GM18867 (cell line): Measurements from ENCODE around the gene SCN1B.
"Not testable (repeated sequence)": the region's sequence is repeated elsewhere in the genome, so short reads cannot be mapped to it uniquely, and the experiment has no call there.

ENCODE experiments used
- ATAC-seq: cut with Tn5 transposase; IDR thresholded peaks from one replicate; pipeline ENCODE4 v1.9.1; 2021; ENCODE audit warnings: mild to moderate bottlenecking, moderate library complexity; ENCODE audit not compliant: unreplicated experiment

The SCN1B gene

GRCh38 chr19:35000647-35001501, 29.4 kb upstream of the SCN1B start:
- ATAC-seq = no peak

GRCh38 chr19:35002037-35002535, 28.2 kb upstream of the SCN1B start:
- no peak for ATAC-seq

- no peak for ATAC-seq
These were observed 25.6 kb upstream of the SCN1B start for GRCh38 chr19:35004517-35005255.

- no peak for ATAC-seq
These were observed 24.9 kb upstream of the SCN1B start for GRCh38 chr19:35005256-35005977.

- not testable (repeated sequence) for ATAC-seq
These were observed 24.3 kb upstream of the SCN1B start for GRCh38 chr19:35006007-35006341.

- no peak for ATAC-seq
These were observed 23.8 kb upstream of the SCN1B start for GRCh38 chr19:35006342-35006998.

GRCh38 chr19:35006999-35007365, 23.3 kb upstream of the SCN1B start:
- no peak for ATAC-seq

DNA sequence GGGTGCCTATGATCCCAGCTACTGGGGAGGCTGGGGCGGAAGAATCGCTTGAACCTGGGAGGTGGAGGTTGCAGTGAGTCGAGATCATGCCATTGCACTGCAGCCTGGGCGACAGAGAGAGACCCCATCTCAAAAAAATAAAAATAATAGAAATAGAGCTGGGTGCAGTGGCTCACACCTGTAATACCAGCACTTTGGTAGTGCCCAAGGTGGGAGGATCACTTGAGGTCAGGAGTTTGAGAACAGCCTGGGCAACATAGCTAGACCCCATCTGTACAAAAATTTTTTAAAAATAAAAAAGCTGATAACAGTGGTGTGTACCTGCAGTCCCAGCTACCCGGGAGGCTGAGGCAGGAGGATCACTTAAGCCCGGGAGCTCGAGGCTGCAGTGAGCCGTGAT, 22.8 kb upstream of the SCN1B start:
- not testable (repeated sequence) for ATAC-seq

DNA sequence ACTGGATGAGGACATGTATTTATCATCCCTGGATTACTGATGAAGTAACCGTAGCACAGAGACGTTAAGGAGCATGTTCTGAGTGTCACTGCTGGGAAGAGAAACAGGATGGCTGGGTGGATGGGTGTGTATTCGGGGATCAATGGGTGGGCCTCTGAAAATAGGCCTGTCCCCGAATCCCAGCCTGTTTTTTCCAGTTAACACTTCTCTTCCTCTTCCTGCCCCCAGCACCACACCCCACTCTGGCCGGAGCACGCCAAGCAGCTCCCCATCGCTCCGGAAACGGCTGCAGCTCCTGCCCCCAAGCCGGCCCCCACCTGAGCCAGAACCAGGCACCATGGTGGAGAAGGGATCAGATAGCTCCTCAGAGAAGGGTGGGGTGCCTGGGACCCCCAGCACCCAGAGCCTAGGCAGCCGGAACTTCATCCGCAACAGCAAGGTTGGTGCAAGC, 21.4 kb upstream of the SCN1B start:
- ATAC-seq = no peak

DNA sequence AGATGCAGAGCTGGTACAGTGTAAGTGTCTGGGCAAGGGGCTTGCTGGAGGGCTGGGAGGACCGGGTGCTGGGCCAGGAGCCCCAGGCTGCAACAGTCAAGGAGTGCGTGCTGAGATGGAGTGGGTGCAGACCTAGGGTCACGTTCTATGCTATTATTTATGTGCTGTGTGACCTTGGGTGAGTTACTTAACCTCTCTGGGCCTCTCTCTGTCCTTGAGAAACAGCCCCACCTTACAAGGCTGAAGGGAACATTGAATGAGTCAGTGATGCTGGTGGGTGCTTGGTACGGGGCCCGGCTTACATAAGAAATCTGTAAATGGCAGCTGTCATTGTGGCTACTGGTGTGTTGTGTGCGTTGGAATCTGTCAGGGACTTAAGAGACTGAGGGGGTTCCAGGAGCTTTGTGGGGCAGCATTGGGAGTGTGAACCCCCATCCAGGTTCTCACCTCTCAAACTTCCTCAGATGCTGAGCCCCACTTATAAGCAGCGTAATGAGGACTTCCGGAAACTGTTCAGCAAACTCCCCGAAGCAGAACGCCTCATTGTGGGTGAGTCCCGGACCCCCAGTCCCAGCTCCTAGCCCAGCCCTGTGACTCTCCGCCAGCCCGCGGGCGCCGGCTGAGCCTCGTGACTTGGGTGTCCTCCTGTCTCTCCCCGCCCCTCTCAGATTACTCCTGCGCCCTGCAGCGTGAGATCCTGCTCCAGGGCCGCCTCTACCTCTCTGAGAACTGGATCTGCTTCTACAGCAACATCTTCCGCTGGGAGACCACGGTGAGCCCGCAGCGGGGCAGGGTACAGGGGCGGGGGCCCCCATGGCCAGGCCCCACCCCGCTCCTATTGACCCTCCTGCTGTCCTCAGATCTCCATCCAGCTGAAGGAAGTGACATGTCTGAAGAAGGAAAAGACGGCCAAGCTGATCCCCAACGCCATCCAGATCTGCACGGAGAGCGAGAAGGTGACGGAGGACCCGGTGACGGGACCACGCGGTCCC, 20.6 kb upstream of the SCN1B start:
- no peak for ATAC-seq

DNA sequence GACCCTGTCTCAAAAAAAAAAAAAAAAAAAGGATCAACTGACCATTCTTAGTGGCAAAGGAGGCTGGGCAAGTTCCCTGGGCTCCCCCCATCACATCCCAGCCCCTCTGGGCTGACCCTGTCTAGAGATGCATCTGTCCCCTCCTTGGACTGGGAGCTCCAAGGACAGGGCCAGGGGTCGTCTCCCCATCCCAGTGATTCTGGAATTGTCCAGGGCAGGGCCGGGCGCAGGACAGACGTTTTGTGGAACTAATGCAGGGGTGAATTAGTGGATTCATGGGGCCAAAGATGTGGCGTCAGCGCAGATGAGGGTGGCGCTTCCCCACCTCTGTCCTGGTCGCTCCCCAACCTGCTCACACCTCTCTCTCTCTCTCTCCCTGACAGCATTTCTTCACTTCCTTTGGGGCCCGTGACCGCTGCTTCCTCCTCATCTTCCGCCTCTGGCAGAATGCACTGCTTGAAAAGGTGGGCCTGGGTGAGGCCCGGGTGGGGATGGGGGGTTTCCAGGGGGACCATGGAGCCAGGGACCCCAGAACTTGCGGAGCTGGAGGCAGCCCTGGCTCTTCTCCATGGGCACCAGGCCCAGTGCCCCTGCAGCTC, 19.1 kb upstream of the SCN1B start:
- ATAC-seq = no peak

DNA sequence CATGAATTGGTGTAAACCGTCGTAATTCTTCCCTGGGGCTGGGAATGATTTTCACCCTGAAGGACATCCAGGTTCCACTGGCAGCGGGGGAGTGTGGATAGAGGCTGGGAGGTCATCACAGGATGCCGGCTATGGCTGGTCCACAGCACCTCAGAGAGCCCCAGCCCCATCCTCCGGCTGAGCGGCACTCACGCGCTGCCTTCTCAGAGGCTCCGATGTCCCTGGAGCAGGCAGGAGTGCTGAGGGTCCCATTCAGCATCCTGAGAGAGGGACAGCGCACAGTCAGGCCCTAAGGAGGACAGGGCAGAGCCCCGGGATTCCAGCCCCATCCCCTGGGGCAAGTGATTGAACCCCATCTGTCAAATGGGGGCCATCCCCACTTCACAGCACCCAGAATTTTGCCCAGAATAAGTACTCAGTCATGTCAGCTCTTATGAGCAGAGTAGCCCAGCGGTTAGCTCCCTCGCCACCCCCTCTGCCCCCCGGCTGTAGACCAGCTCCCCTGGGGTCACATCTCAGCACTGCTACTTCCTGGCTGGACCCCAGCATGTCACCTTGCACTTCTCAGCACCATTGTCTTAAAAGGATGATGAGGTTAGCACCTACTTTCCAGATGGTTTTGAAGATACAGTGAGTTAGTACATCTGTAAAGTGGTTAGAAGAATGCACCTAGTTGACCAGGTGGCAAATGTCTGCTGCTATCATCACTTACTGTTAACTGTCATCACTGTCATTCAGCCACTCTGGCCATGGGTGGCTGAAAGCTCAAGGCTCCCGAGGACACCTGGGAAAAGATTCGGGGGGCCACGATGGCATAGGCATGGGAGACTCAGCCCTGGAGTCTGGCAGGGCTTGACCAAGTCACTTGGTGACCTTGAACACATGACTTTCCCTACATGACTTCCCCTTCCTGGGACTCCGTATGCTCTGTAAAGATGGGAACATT, 18.3 kb upstream of the SCN1B start:
- ATAC-seq = no peak

DNA sequence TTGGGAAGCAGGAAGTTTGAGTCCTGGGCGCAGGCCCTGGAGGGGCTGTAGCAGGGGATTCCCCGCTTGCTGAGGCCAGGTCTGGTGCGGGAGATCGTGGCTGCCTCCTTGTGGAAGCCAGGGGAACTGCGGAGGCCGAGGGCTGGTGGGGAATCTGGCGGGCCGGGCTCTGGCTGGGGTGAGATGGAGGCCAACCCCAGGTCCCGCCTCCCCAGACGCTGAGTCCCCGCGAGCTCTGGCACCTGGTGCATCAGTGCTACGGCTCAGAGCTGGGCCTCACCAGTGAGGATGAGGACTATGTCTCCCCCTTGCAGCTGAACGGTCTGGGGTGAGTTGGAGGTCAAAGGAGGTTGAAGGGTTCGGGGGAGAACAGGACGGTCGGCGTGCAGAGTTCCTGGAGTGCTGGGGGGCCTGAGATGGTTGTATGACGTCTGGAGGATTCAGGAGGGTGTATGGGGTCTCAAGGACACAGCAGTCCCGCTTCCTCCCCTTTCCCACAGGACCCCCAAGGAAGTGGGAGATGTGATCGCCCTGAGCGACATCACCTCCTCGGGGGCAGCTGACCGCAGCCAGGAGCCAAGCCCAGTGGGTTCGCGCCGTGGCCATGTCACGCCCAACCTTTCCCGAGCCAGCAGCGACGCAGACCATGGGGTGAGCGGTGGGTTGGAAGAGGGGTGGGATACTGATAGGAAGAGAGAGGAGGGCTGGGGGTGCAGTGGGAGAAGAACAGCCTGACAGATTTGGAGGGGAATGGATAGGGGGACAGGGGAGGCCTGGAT, 17.0 kb upstream of the SCN1B start:
- ATAC-seq = peak; percentile 45

DNA sequence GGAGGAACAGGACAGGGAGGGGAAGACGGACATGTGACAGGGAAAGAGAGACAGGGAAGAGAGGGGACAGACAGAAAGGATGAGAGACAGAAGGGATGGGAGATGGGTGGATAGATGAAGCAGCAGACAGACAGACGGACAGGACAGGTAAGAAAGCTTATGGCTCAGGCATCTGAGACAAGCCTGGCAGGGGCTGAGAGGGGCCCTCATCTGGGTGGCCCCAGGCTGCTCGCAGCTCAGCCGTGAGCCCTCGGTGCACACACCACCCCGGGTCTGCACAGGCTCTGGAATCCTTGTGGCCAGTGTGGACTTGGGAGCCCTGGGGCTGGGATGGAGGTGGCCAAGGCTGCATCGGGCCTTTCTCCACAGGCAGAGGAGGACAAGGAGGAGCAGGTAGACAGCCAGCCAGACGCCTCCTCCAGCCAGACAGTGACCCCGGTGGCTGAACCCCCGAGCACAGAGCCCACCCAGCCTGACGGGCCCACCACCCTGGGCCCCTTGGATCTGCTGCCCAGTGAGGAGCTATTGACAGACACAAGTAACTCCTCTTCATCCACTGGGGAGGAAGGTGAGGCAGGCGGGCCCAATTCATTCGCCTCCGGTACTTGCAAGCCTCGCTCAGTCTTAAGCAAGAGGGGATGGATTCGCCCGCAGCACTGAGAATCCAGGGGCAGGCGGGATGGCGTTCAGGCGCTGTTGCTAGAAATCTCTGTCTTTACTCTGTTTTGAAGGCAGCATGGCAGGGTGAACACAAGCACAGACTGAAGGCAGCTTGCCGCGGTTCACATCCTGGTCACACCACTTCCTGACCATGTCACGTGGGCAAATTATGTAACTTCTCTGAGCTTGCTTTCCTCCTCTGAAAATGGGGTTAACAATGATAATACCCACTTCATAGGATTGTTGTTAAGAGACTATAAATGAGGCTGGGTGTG, 16.2 kb upstream of the SCN1B start:
- ATAC-seq = no peak

DNA sequence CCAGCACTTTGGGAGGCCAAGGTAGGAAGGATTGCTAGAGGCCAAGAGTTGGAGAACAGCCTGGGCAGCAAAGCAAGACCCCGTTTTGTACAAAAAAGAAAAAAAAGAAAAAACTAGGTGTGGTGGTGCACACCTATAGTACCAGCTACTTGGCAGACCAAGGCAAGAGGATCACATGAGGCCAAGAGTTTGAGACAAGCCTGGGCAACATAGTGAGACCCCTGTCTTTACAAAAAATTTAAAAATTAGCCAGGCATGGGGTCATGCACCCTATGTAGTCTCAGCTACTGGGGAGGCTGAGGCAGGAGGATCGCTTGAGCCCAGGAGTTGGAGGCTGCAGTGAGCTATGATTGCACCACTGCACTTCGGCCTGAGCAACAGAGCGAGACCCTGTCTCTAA, 15.5 kb upstream of the SCN1B start:
- not testable (repeated sequence) for ATAC-seq

GRCh38 chr19:35015270-35015953, 14.9 kb upstream of the SCN1B start:
- ATAC-seq = no peak
